Effector memory CD4-positive, alpha-beta T cell (primary cell): ENCODE data around the gene ANO2.

ENCODE experiments used
- DNase-seq, 3 donors: peaks; one replicate each; pipeline ENCODE4 v3.0.0-alpha.2; 2020
- H3K27ac ChIP-seq: 2 replicates; pipeline ENCODE4 v1.7.0; 2013; ENCODE audit warnings: mild to moderate bottlenecking, low read length, moderate library complexity; ENCODE audit not compliant: insufficient read depth, poor library complexity, severe bottlenecking
- H3K27me3 ChIP-seq: replicated peaks from 2 replicates; pipeline ENCODE4 v1.7.0; 2013; ENCODE audit warnings: mild to moderate bottlenecking, low read length; ENCODE audit not compliant: insufficient read depth, control insufficient read depth, poor library complexity, severe bottlenecking
- H3K36me3 ChIP-seq: 2 replicates; pipeline ENCODE4 v1.7.0; 2013; ENCODE audit warnings: mild to moderate bottlenecking, low read length, moderate library complexity; ENCODE audit not compliant: control insufficient read depth, insufficient read depth
- H3K4me1 ChIP-seq: 2 replicates; pipeline ENCODE4 v1.7.0; 2013; ENCODE audit warnings: low read length, mild to moderate bottlenecking; ENCODE audit not compliant: control insufficient read depth, insufficient read depth, poor library complexity, severe bottlenecking
- H3K4me3 ChIP-seq: 2 replicates; pipeline ENCODE4 v1.7.0; 2013; ENCODE audit warnings: low read length, low read depth, mild to moderate bottlenecking; ENCODE audit not compliant: insufficient read depth, poor library complexity, severe bottlenecking
- H3K9me3 ChIP-seq: 2 replicates; pipeline ENCODE4 v1.7.0; 2013; ENCODE audit warnings: mild to moderate bottlenecking, low read length, moderate library complexity; ENCODE audit not compliant: control insufficient read depth

Gene ANO2

DNA sequence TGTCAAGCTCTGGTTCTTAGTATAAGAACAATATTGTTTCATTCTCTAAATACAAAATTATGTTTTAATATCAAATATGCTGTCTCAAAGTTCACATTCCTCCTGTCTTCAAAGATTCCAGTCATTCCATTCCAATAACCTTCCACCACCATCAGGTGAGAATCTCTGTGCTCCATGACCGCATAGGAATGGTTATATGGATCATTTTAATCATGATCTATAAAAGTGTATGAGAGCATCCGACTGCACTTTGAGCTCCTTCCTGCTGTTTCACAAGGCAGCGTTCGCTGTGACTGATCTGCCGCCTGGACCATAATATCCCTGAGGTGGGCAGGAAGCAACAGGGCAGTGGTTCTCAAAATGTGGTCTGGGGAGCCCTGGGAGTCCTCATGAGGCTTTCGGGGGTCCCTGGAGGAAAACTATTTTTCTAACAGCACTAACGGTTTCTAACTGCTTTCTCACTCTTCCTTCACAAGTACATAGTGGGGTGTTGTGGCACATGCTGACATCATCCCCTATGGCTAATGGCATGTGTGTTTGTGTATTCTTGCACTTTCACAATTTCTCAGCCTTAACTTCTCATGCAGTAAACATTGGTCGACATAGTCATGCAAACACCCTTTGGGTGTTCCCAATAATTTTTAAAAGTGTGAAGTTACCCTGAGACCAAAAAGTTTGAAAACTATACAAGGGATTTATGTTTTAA is 137.4 kb downstream of the ANO2 start:
- no peak for DNase-seq
- H3K36me3 ChIP-seq, result no peaks in the 10 kb centered on the region
- no peaks in the 10 kb centered on the region for H3K9me3 ChIP-seq
- H3K4me3 ChIP-seq, result no peak overlapping the region
- no peak overlapping the region for H3K27ac ChIP-seq
- H3K27me3 ChIP-seq, result no peaks in the 10 kb centered on the region
- no peaks in the 10 kb centered on the region for H3K4me1 ChIP-seq

DNA sequence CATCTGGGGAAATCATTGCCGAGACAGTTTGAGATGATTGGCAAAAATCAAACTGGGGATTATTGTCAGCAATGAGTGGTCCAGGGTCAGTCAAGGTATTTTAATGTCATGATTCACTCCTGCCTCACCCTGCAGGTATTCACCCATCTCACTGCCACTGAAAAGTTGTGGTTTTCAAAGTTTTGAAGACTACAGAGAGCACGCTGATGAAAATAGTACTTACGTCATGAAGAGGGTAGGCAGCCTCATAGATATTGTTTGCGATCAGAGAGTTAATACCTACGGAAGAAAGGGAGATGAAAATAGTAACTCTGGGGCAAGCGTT is 138.0 kb downstream of the ANO2 start:
- Histone ChIP-seq H3K4me3 (no peak overlapping the region), H3K27me3 (no peaks in the 10 kb centered on the region), H3K9me3 (no peaks in the 10 kb centered on the region), H3K4me1 (no peaks in the 10 kb centered on the region), H3K36me3 (no peaks in the 10 kb centered on the region), H3K27ac (no peak overlapping the region)
- DNase-seq, result no peak

GRCh38 chr12:5806371-5807089 is 138.5 kb downstream of the ANO2 start:
- H3K27ac ChIP-seq, result no peak overlapping the region
- H3K27me3 ChIP-seq, result no peaks in the 10 kb centered on the region
- no peak for DNase-seq
- no peaks in the 10 kb centered on the region for H3K4me1 ChIP-seq
- H3K9me3 ChIP-seq, result no peaks in the 10 kb centered on the region
- H3K36me3 ChIP-seq, result no peaks in the 10 kb centered on the region
- H3K4me3 ChIP-seq, result no peak overlapping the region

- DNase-seq, result no peak
- Histone ChIP-seq H3K27me3 (no peaks in the 10 kb centered on the region), H3K27ac (no peak overlapping the region), H3K4me3 (no peak overlapping the region), H3K4me1 (no peaks in the 10 kb centered on the region), H3K36me3 (no peaks in the 10 kb centered on the region), H3K9me3 (no peaks in the 10 kb centered on the region)
These were observed 141.5 kb downstream of the ANO2 start for GRCh38 chr12:5803532-5803931.

DNA sequence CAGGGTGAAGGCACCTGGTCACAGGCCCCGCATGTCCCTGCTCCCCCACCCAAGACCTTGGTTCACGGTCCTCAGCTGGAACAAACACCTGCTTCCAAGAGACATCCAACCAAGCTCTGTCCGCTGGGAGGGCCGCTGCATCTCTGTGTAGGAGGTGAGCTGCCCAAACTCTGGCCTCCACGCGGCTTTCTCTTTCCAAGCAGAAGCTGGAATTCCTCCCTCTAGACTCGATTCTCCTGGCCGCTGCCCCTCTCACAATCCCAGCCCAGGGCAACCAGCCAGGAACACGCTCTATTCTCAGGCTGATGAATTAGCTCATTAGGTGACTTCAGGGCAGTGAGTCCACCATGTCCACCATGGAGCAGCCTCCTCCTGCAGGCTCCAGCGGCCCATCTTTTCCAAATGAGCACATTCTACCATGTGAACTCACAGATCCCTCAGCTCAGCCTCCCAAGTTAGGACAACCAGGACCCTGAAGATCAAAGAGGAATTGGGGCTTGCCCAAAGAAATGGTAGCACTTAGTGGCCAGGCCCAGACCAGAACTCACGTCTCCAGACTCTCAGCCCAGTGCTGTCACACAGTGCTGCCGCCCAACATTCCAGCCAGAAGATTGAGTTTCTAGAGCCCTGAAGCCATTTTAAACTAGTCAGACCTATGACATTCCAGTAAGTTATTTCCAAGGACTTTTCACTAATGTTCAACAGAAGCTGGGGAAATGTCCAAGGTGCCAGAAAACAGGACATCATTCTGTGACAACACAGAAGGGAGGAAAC is 146.6 kb downstream of the ANO2 start:
- H3K9me3 ChIP-seq, result no peaks in the 10 kb centered on the region
- no peaks in the 10 kb centered on the region for H3K4me1 ChIP-seq
- no peaks in the 10 kb centered on the region for H3K27me3 ChIP-seq
- no peaks in the 10 kb centered on the region for H3K36me3 ChIP-seq
- H3K4me3 ChIP-seq, result no peak overlapping the region
- H3K27ac ChIP-seq, result no peak overlapping the region
- DNase-seq, result no peak

DNA sequence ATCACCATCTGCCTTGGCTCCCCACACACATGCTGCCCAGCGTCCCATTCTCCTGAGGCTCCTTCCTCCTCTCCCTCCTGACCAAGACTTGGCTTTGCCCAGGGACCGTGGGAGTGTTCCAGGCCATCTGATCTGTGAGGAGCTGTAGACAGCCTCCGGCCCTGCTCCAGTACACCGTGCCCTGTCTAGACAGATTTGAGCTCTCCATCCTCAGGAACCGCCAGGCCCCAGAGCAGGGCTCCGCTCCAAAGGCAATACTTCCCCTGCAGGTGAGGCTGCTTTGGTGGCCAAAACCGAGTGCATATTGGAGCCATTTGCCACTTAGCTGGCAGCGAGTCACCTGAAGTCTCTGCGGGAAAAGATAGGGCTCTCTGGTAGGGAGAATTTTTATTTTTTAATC is 147.4 kb downstream of the ANO2 start:
- no peak overlapping the region for H3K27ac ChIP-seq
- no peaks in the 10 kb centered on the region for H3K36me3 ChIP-seq
- no peaks in the 10 kb centered on the region for H3K9me3 ChIP-seq
- no peak for DNase-seq
- H3K4me1 ChIP-seq, result no peaks in the 10 kb centered on the region
- no peak overlapping the region for H3K4me3 ChIP-seq
- no peaks in the 10 kb centered on the region for H3K27me3 ChIP-seq

- Histone ChIP-seq H3K4me3 (no peak overlapping the region), H3K4me1 (no peaks in the 10 kb centered on the region), H3K27me3 (no peaks in the 10 kb centered on the region), H3K9me3 (no peaks in the 10 kb centered on the region), H3K27ac (no peak overlapping the region), H3K36me3 (no peaks in the 10 kb centered on the region)
- DNase-seq, result no peak
These were observed 148.2 kb downstream of the ANO2 start for GRCh38 chr12:5796959-5797225.

GRCh38 chr12:5796171-5796958 is 148.7 kb downstream of the ANO2 start:
- Histone ChIP-seq H3K9me3 (no peaks in the 10 kb centered on the region), H3K36me3 (no peaks in the 10 kb centered on the region), H3K27ac (no peak overlapping the region), H3K4me3 (no peak overlapping the region), H3K4me1 (no peaks in the 10 kb centered on the region), H3K27me3 (no peaks in the 10 kb centered on the region)
- no peak for DNase-seq

- Histone ChIP-seq H3K4me1 (no peaks in the 10 kb centered on the region), H3K9me3 (no peaks in the 10 kb centered on the region), H3K4me3 (no peak overlapping the region), H3K36me3 (no peaks in the 10 kb centered on the region), H3K27me3 (no peaks in the 10 kb centered on the region), H3K27ac (no peak overlapping the region)
- no peak for DNase-seq
These were observed 150.9 kb downstream of the ANO2 start for GRCh38 chr12:5794156-5794555.

- H3K9me3 ChIP-seq, result no peaks in the 10 kb centered on the region
- H3K27ac ChIP-seq, result no peak overlapping the region
- no peaks in the 10 kb centered on the region for H3K27me3 ChIP-seq
- DNase-seq, result no peak
- H3K4me3 ChIP-seq, result no peak overlapping the region
- H3K36me3 ChIP-seq, result no peaks in the 10 kb centered on the region
- H3K4me1 ChIP-seq, result no peaks in the 10 kb centered on the region
These were observed 152.7 kb downstream of the ANO2 start for GRCh38 chr12:5792343-5792742.
